TTC549 (cell line): ENCODE results near the gene PNO1.
"Not testable (repeated sequence)": the region's sequence is repeated elsewhere in the genome, so short reads cannot be mapped to it uniquely, and the experiment has no call there.

Experiments
- FAIRE-seq: peaks from 2 replicates; lab custom pipeline; 2012; peaks lifted over from hg19 to GRCh38; lab: Jason Lieb, UNC

The PNO1 gene

DNA sequence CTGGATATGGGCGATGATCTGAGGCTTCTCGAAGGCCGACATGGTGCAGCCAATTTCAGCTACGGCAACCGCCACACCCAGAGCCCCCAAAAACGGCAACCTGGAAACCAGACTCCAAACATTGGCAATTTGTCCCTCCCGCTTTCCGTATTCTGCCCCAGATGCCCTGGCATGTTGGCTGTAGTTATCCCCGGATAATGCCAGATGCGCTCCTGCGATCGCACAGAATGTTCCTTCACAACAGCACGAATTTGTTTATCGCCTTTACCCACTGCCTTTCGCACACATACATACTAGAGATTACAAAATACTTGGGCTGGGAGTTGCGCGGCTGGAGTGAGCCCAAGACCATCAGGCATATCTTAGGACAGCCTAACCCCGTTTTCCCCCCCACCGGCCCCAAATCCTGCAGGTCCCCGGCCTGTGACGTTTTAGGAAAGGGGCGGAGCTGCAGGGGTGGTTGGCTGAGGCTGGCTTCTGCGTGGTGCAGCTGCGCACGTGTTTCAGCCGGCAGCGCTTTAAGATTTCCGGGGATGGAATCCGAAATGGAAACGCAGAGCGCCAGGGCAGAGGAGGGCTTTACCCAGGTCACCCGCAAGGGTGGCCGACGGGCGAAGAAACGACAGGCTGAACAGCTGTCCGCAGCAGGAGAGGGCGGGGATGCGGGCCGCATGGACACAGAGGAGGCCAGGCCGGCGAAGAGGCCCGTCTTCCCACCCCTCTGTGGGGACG is at the start of gene PNO1:
Gene PNO1, plus strand, starts transcription at position 487 of the 732 bp plus-strand sequence. Its CDS starts 47 bp downstream, at position 534.
- FAIRE-seq, result peak; percentile 85

GRCh38 chr2:68108120-68108519 is 49.6 kb upstream of the PNO1 start:
- FAIRE-seq, result no peak

DNA sequence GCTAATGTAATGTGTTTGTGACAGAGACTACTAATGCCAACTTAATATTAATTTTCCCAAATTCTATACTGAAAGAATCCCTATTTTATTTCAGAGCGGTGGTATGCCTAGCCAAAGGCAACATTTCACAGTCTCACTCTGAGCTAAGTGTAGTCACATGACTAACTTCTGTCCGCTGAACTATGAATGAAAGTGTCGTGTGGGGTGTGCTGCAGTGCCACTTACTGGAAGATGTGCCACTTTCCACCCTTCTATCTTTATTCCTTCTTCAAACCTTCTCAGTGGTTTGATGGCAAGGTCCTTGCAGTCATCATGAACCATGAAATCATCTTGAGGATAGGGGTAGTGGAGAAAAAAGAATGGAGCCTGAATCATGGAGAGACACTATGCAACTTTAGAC is 47.6 kb upstream of the PNO1 start:
- FAIRE-seq, result no peak

DNA sequence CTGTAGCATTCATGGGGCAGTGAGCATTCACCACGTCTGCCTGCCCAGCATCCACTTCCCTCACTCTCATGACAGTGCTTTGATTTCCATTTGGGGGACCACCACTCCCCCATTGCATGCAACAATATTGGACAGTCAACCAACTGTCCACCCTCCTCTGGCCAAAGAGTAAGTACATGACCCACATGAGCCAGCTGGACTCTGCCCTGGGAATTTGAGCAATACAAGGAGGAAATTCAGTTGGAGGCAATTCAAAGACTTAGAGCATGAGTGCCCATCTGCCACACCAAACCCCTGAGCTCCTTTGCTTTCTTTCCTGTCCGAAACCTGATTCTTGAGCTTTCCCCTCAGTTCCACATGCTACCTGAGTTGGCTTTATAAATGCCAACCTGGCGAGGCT is 41.7 kb upstream of the PNO1 start:
- FAIRE-seq, result no peak

GRCh38 chr2:68117922-68118321 is 39.8 kb upstream of the PNO1 start:
- not testable (repeated sequence) for FAIRE-seq

- FAIRE-seq, result no peak
Measured at GRCh38 chr2:68118816-68119215, 38.9 kb upstream of the PNO1 start.

- no peak for FAIRE-seq
Measured at GRCh38 chr2:68119504-68119903, 38.2 kb upstream of the PNO1 start.

- FAIRE-seq, result peak; percentile 72
Measured at GRCh38 chr2:68121873-68122679, 35.6 kb upstream of the PNO1 start.

- no peak for FAIRE-seq
Measured at GRCh38 chr2:68122680-68122964, 35.1 kb upstream of the PNO1 start.

DNA sequence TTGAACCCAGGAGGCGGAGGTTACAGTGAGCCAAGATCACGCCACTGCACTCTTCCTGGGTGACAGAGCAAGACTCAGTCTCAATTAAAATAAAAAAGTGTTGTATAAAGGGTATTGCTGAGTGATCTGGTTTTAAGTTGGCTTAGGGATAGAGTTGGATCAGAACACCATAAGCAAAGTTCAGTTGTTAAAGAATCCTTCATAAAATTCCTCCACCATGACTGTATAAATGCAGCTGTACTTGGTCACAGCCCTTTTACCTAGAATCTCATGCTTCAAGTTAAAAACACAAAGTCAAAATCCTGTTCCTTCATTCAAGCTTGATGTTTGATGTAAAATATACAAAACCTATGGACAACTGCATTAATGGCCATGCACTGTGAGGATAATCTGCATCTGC is 33.4 kb upstream of the PNO1 start:
- no peak for FAIRE-seq

DNA sequence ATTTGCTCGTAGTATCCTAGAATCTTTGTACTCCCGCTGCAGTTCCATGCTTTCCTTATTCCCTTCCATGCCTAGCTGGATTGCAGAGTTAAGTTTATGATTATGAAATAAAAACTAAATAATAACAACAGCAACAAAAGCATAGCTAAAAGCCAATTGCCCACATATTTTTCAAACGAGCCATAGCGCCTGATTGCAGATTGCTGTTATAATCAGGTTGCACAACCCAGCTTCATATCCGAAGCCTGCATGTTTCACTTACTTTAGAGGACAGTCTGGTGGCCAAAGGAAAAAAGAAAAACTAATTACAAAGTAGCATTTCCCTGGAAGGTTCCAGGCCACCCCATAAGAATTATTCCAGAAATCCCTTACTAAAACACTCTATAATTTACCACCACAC is 31.9 kb upstream of the PNO1 start:
- FAIRE-seq, result no peak

DNA sequence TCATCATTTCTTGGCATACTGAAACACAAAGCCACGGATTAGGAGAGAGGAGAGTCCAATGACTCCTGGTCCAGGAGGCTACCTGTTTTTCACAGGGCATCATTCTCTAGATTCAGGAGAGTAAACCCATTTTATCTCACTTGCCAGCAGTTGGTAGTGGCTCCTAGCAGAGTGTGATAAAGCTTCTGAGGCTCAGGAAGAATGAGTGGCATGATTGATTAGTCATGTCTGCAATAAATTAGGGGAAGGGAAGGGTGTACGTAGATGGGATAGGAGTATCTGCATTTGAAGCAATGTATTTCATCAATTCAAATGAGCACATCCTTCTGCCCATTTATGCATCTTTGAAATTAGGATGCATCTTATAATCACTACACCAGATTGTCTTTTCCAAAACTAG is 31.1 kb upstream of the PNO1 start:
- no peak for FAIRE-seq

GRCh38 chr2:68127358-68128242 is 30.1 kb upstream of the PNO1 start:
- FAIRE-seq, result no peak

GRCh38 chr2:68134120-68134519 is 23.6 kb upstream of the PNO1 start:
- FAIRE-seq, result no peak

- no peak for FAIRE-seq
Measured at GRCh38 chr2:68134554-68134953, 23.1 kb upstream of the PNO1 start.

GRCh38 chr2:68135448-68136320 is 22.0 kb upstream of the PNO1 start:
- FAIRE-seq, result no peak

- FAIRE-seq, result no peak
Measured at GRCh38 chr2:68141875-68142274, 15.8 kb upstream of the PNO1 start.

DNA sequence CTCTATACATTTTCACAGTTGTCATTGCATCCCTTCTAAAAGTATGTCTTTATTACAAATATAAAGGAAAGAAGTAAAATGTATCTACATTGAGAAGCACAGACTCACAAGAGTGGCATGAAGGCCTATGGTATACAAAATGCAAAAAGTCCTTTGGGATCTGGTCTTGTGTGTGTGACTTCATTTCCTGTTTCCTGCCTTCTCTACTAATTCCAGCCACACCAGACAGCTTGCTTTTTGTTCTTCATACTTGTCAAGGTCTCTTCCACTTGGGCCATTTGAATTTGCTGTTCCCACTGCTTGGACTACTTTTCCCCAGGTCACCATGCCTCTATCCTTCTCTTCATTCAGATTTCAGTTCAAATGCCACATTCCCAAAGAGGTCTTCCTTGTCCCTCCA is 6.7 kb upstream of the PNO1 start:
- FAIRE-seq, result no peak

- FAIRE-seq, result no peak
Measured at GRCh38 chr2:68152681-68153347, 4.9 kb upstream of the PNO1 start.

DNA sequence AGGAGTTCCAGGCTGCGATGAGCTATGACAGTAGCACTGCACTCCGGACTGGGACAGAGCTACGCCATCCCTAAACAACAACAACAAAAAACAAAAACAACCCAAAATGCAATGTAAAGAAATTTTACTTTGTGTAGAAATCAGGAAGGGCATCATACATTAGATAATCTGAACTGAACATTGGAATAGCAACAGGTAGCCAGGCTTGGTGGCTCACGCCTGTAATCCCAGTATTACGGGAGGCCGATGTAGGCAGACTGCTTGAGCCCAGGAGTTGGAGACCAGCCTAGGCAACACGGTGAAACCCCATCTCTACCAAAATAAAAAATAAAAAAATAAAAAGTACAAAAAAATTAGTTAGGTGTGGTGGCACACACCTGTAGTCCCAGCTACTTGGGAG is 2.1 kb upstream of the PNO1 start:
- no peak for FAIRE-seq

- FAIRE-seq, result no peak
Measured at GRCh38 chr2:68156419-68156818, 1.3 kb upstream of the PNO1 start.
